SIG-M5 (cell line): ENCODE measurements around the gene ZC3H7B.
"Not testable (repeated sequence)": the region's sequence is repeated elsewhere in the genome, so short reads cannot be mapped to it uniquely, and the experiment has no call there.

Experiments used
- DNase-seq: peaks from one replicate; lab custom pipeline; 2025; lab: John Stamatoyannopoulos, UW

ZC3H7B gene

DNA sequence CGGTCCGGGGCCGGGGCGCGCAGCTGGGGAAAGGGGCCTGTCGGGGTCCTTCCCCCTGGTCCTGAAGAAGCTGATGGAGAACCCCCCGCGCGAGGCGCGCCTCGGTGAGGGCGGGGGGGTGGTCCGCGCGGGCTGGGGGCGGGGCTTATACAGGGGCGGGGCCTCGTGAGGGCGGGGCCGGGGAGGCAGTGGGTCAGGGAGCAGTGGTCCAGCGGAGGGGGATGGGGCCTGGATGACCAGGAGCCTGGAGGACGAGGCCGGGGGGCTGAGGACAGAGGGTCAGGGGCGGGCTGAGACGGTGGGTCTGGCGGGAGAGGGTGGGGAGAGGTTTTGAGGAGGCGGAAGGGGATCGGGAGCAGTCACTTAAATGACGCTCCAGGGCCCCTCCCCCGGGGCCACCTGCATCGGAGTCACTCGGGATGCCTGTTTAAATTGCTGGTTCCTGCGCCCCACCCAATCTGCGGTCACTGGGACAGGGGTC is 80.8 kb downstream of the ZC3H7B start:
- DNase-seq: no peak

DNA sequence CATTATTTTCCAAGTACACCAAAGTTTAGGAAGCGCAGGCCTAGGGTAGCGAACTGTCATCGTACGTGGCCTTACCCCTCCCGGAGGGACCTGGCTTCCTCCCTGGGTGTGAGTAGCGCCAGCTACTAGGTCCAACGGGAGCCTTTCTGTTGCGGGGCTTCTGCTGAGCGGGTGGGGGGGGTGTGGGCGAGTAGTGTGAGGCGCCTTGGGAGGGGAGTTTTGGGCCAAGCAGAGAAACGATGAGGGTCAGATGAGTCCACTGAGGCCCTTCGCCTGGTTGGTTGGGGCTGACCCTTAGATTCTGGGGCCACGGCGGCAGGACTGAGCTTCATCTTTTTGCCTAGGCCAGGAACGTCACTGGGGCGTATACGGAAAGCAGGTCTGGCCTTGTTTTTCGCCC is 81.3 kb downstream of the ZC3H7B start:
- DNase-seq: no peak

DNA sequence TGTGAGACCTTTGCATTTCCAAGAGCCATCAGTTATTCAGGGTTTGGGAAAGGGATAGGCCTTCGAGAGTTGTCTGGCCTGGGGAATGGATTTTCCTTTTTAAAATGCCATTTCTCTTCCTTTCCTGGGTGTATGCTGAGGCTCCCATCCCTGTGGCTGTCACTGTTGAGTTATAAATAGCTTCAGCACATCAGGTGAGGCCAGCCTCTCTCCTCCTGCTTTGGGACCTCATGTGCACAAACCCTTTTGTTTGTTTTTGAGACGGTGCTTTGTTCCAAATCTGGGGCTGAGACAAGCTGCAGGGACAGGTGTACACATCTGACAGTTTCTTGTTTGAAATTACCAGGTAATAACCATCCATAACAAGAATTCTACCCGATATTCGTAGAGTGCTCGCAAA is 81.8 kb downstream of the ZC3H7B start:
- DNase-seq: no peak

DNA sequence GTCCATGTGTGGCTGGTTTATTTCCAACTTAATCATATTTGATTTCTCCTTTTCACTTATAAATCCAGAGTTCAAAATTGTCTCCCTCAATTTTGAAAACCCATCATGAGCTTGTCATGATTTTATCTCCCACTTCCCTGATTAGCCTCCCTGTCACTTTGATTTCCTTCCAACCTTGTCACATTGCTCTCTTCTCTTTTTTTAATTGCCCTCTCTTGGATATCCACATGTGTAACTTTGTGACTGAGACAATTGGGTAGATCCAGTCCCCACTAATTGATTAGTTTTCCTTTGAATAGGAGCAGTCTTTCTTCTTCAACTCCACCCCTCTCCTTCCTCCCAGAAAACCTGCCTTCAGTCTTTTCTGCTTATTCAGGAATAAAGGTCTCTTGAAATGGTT is 82.8 kb downstream of the ZC3H7B start:
- no peak for DNase-seq

DNA sequence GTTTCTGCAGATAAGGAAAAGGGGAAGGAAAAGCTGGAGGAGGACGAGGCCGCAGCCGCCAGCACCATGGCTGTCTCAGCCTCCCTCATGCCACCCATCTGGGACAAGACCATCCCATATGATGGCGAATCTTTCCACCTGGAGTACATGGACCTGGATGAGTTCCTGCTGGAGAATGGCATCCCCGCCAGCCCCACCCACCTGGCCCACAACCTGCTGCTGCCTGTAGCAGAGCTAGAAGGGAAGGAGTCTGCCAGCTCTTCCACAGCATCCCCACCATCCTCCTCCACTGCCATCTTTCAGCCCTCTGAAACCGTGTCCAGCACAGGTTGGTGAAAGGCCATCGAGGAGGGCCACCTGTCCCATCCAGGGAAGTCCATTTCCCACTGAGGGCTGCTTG is 86.0 kb downstream of the ZC3H7B start:
- DNase-seq: no peak

DNA sequence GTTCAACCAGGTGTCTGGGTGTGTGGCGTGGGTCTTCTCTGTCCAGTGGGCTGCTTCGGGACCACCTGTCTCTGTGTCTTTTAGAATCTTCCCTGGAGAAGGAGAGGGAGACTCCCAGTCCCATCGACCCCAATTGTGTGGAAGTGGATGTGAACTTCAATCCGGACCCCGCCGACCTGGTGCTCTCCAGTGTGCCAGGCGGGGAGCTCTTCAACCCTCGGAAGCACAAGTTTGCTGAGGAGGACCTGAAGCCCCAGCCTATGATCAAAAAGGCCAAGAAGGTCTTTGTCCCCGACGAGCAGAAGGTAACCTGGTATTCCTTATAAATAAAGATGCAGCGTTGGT is 92.7 kb downstream of the ZC3H7B start:
- no peak for DNase-seq

DNA sequence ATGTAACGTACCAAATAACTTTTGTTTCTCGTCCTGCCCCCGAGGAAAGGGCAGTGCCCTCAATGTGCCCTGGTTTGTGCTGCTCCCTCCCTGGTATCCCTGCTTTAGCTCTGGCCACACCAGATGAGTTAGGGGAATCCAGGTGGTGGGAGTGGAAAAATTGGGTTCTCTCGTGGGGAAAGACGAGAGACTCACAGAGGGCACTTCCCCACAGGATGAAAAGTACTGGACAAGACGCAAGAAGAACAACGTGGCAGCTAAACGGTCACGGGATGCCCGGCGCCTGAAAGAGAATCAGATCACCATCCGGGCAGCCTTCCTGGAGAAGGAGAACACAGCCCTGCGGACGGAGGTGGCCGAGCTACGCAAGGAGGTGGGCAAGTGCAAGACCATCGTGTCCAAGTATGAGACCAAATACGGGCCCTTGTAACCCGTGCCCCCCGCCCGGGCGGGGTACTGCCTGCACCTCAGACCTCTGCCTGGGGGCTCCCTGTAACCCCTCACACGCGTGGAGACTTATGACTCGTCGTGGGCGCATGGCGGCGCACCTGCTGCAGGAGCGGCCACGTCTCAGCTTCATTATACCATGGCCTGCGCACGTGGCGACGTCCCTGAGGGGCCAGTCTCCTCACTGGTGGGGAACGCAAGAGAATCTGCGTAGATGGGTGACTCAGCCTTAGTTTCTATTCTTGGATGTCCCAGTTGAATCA is 94.4 kb downstream of the ZC3H7B start:
- no peak for DNase-seq

DNA sequence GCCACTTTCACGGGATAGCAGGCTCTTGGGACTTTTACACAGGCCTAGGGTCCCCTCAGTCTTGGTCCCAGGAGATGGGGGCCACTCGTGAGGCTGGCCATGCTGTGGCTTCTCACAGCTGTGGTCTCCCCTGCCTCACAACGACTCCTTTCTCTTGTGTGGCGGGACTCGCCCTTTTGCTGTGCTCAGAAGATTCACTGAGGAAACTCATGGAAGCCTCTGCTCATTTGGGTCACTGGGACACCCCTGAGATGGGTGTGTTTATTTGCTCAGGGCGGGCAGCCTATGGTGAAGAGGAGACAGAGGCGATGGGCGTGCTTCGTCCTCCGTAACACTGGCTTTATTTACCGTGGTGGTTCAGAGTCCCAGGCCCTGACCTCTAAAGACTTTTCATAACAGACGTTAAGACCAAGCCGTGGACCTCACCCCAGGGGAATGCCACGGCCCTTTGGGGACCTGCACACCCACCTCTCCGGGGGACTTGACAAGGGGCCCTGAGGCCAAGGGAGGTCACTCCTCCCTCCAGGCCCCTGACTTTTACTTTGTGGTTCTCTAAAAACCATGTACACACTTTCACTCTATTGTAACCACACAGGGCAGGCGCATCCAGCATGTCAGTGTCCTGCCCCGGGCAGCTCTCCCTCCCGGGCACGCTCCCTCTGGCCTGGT is 96.0 kb downstream of the ZC3H7B start:
- no peak for DNase-seq

DNA sequence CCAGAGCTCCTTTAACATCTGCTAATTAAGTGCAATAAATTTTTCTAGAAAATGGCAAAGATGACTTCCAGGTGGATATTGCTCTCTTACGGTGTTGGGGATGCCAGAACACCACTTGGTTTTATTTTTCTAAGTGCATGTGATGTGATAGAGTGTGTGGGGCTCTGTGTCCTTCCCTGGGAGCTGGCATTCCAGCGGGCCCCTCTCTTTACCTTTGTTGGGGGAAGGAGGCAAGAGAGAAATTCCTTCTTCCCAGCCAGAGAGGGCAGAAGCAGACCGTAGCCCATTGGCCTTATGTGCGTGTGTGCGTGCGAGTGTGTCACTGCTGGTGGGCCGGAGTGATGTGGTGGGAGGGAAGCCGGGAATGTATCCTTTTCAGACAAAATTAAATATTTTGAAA is 97.6 kb downstream of the ZC3H7B start:
- DNase-seq: no peak

DNA sequence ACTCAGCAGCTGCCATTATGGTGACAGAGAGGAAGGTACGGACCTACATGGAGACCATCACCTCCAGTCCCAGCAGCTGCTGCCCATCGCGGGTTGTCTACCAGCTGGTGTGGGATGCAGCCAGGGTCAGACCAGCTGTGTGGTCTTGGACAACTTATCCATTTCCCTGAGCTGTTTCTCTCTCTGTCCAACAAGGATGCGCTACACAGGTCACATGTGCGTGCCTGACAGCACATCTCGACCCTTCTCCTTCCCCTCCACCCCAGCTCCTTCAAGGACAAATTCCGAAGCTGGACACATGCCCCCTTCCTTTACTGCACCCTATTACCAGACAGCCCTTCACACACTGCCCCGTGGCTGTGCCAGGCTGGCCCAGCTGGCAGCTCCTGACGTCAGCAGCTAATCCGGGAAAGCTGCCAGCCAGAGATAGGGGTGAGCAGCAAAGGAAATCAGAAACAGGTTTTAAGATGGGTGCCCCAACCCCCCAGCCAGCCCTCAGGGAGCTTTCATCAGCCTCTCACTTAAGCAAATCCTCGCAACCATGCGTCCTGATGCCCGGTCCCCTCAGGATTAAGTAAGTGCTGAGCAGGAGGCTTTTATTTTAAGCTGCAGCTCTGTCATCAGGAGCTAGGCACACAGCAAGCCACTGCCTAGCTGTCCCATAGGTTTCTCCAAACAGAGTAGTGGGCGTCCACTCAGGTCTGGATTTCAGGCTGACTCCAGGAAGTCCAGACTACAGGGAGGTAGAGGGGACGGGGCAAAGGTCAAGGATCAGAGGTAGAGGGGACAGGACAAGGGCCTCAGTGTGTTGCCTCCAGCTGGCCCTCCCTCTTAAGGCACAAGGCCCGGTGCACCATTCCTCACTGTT is 100.7 kb downstream of the ZC3H7B start:
- DNase-seq: no peak

DNA sequence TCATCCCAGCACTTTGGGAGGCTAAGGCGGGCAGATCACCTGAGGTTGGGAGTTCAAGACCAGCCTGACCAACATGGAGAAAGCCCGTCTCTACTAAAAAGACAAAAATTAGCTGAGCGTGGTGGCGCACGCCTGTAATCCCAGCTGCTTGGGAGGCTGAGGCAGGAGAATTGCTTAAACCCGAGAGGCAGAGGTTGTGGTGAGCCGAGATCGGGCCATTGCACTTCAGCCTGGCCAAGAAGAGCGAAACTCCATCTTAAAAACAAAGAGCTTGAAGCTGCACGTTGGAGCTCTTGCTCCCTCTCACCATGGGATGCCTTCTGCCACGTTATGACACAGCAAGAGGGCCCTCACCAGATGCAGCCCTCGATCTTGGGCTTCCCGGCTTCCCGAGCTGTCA is 101.5 kb downstream of the ZC3H7B start:
- not testable (repeated sequence) for DNase-seq

DNA sequence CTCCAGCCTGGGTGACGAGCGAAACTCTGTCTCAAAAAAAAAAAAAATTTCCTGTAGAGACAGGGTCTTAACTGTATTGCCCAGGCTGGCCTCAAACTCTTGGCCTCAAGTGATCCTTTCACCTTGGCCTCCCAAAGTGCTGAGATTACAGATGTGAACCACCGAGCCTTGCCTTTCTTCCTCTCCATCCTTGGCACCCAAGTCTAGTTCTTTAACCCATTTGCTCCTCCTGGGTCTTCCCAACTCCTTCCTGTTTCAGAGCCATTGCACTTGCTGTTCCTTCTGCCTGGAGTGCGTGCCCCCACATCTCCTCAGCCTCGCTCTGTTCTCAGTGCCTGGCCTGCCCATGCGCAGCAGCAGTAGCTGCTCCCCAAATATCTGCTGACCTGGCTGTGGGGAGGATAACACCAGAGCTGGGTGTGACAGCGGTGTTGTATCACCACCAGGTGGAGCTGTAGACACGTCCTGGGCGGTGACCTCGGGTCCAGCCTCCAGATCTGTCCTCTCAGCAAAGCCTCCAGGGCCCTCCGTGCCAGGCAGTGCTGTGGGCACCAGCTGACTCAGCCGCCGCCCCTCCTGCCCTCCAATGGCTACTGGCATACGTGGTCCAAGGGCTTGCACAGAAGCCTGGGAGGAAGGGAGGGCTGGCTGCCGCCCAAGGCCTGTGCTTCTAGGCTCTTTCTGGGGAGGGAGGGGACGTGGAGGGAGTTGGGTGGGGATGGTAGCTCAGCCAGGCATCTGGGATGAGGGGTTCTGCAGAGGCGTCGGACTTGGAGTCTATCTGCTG is 102.4 kb downstream of the ZC3H7B start:
- no peak for DNase-seq

DNA sequence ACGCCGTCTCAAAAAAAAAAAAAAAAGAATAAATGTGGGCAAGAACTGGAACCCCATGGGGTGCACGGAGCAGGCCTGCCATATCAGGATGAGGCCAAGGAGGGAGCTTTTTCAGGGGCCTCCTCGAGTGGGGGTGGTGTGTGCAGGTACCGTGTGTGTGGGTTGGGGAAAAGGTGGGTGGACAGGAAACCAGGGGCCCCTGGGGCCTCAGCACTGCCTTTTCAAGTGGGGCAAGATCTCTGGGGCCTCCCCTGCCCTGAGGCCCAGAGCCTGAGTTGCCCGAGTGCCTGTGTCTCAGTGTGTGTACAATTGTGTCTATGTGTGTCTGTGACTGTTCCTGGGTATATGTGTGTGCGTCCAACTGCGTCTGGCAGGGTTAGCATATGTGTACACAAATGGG is 104.3 kb downstream of the ZC3H7B start:
- no peak for DNase-seq

DNA sequence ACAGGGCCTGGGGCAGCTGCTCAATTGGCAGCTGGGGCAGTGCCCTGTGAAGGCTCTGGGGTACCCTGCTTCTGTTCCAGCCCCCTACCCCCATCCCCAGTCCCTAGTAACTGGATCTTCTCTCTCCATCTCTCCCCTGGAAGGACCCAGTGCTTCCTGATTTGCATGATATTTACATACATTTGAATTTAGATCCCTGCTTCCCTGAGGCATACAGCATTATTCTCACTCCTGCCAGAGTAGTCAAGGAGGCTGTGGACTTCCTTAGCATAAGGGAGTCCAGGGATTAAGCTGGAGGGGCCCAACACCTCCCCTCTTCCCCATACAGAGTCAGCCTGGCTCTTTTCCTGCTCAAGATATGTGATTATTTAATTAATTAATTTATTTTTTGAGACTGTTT is 105.1 kb downstream of the ZC3H7B start:
- DNase-seq: no peak

DNA sequence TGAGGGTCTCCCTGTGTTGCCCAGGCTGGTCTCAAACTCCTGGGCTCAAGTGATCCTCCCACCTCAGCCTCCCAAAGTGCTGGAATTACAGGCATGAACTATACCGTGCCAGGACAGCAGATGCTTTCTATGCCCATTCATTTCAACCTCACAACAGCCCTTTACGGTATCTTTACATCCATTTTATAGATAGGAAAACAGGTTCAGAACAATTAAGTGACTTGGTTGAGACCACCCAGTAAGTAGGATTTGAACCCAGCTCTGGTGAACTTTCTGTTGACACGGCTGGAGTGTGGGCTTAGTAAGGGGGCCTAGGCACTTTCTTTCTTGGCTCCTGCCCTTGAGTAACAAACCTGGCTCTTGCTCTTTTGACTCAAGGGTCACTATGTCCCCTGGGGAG is 106.1 kb downstream of the ZC3H7B start:
- no peak for DNase-seq

DNA sequence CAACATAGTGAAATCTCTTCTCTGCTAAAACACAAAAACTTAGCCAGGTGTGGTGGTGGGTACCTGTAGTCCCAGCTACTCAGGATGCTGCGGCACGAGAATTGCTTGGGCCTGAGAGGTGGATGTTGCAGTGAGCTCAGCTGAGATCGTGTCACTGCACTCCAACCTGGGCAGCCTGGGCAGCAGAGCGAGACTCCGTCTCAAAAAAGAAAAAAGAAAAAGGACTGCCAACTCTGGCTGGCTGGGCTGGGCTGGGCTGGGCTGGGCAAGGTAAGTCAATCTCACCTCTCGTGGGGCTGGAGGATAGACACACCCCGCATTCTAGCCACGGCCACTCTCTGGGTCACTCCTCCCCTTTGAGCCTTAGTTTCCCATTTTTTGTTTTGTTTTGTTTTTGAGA is 107.3 kb downstream of the ZC3H7B start:
- no peak for DNase-seq
